Colonic mucosa (tissue), 4 donors: ENCODE measurements around the gene THADA. TPM values are rescaled to one million over a fixed set of nuclear protein-coding genes. Genes with fewer than 3 reads are reported as not detected.

Experiments
- DNase-seq: peaks from one replicate; pipeline ENCODE4 v3.0.0-alpha.2; 2020
- H3K27ac ChIP-seq: fragments of 200-600 bp; one replicate; pipeline ENCODE4 v1.8.0; 2021
- H3K27me3 ChIP-seq: fragments of 200-600 bp; one replicate; pipeline ENCODE4 v1.8.0; 2021
- H3K36me3 ChIP-seq: fragments of 200-600 bp; one replicate; pipeline ENCODE4 v1.8.0; 2021
- H3K4me1 ChIP-seq: fragments of 200-600 bp; one replicate; pipeline ENCODE4 v1.8.0; 2021; ENCODE audit warnings: mild to moderate bottlenecking
- H3K4me3 ChIP-seq: fragments of 200-600 bp; one replicate; pipeline ENCODE4 v1.8.0; 2021
- H3K9ac ChIP-seq, 2 donors: one replicate each; pipeline ENCODE4 v1.7.0; 2013; ENCODE audit warnings: control low read depth in 2 of 2, low read depth in 2 of 2, low read length in 2 of 2
- H3K9me3 ChIP-seq: fragments of 200-600 bp; one replicate; pipeline ENCODE4 v1.8.0; 2021
- CTCF ChIP-seq: fragments of 200-600 bp; IDR thresholded peaks from one replicate; pipeline ENCODE4 v1.8.0; 2022; ENCODE audit warnings: antibody characterized with exemption, mild to moderate bottlenecking
- intact Hi-C: fragments of 100-400 bp; cut with DNase I; formaldehyde crosslinking; loops from one replicate; pipeline ENCODE4 v1.14.1; 2022
- total RNA-seq, 2 donors: library from RNA; stranded (reverse); fragmentation: NEBNext Ultra II Directional in 1 of 2; extraction: Animal tissue kit (Norgen Biotek cat#: 25700) in 1 of 2; gene quantifications; one replicate each; pipeline ENCODE4 v1.2.1, GENCODE V29; 2021
- donor health status: healthy.
- donor health status: DM: no; HTN: no; CAD: no.
- donor health status: DM: no; HTN: no; CAD: no.

The THADA gene
- total RNA-seq, 2 donors from 2014 or later, result 14.6 to 31.4 TPM

GRCh38 chr2:43358410-43359201 is 237.2 kb downstream of the THADA start:
- Histone ChIP-seq H3K9ac (no peak overlapping the region), H3K4me1 (no peaks in the 10 kb centered on the region), H3K4me3 (no peak overlapping the region), H3K36me3 (no peaks in the 10 kb centered on the region), H3K9me3 (no peaks in the 10 kb centered on the region), H3K27me3 (no peaks in the 10 kb centered on the region), H3K27ac (peak overlapping the region; percentile 20)
- DNase-seq, result no peak
- intact Hi-C loops, result no loop called here
- no peak for TF ChIP-seq CTCF

GRCh38 chr2:43356774-43357173 is 239.1 kb downstream of the THADA start:
- no peaks in the 10 kb centered on the region for H3K27me3 ChIP-seq
- H3K27ac ChIP-seq, result no peak overlapping the region
- DNase-seq, result no peak
- intact Hi-C loops, result no loop called here
- no peaks in the 10 kb centered on the region for H3K36me3 ChIP-seq
- TF ChIP-seq CTCF, result no peak
- no peak overlapping the region for H3K4me3 ChIP-seq
- H3K4me1 ChIP-seq, result no peaks in the 10 kb centered on the region
- no peaks in the 10 kb centered on the region for H3K9me3 ChIP-seq
- no peak overlapping the region for H3K9ac ChIP-seq

GRCh38 chr2:43355399-43355798 is 240.4 kb downstream of the THADA start:
- H3K27ac ChIP-seq, result no peak overlapping the region
- H3K36me3 ChIP-seq, result no peaks in the 10 kb centered on the region
- intact Hi-C loops, result no loop called here
- no peak for TF ChIP-seq CTCF
- peaks cover 2% of the 10 kb centered on the region for H3K4me1 ChIP-seq
- DNase-seq, result no peak
- no peaks in the 10 kb centered on the region for H3K27me3 ChIP-seq
- no peak overlapping the region for H3K9ac ChIP-seq
- no peak overlapping the region for H3K4me3 ChIP-seq
- H3K9me3 ChIP-seq, result no peaks in the 10 kb centered on the region

GRCh38 chr2:43349904-43350303 is 245.9 kb downstream of the THADA start:
- Histone ChIP-seq H3K36me3 (no peaks in the 10 kb centered on the region), H3K4me1 (peaks cover 6% of the 10 kb centered on the region), H3K27me3 (no peaks in the 10 kb centered on the region), H3K9me3 (no peaks in the 10 kb centered on the region), H3K9ac (peak overlapping the region in 1 of 2 donors; percentile 38), H3K27ac (peak overlapping the region; percentile 56), H3K4me3 (no peak overlapping the region)
- intact Hi-C loops, result no loop called here
- no peak for TF ChIP-seq CTCF
- no peak for DNase-seq

GRCh38 chr2:43348908-43349661 is 246.8 kb downstream of the THADA start:
- no peak overlapping the region for H3K4me3 ChIP-seq
- no peaks in the 10 kb centered on the region for H3K9me3 ChIP-seq
- H3K9ac ChIP-seq, result no peak overlapping the region
- peaks cover 6% of the 10 kb centered on the region for H3K4me1 ChIP-seq
- TF ChIP-seq CTCF, result no peak
- intact Hi-C loops, result no loop called here
- no peaks in the 10 kb centered on the region for H3K36me3 ChIP-seq
- peak overlapping the region; percentile 56 for H3K27ac ChIP-seq
- no peaks in the 10 kb centered on the region for H3K27me3 ChIP-seq
- no peak for DNase-seq
